Mammary epithelial cell (primary cell): Measurements from ENCODE around the gene GEN1.

Experiments
- EZH2 ChIP-seq: IDR thresholded peaks from 2 replicates; pipeline ENCODE4 v1.6.1; 2012; ENCODE audit warnings: low read length, inconsistent platforms, borderline replicate concordance
- TF ChIP-seq, protein P1 (sequence below), 2 donors: IDR thresholded peaks in 1 of 2; conservative IDR thresholded peaks in 1 of 2; 2 replicates each; pipeline ENCODE4 v1.5.1; 2011 to 2012; ENCODE audit warnings: inconsistent platforms in 2 of 2, low read length in 2 of 2, mild to moderate bottlenecking in 2 of 2, control low read depth in 1 of 2, low read depth in 1 of 2; ENCODE audit not compliant: insufficient read depth in 1 of 2; ENCODE audit errors: extremely low read depth in 1 of 2

- TF ChIP-seq, protein P1, sequence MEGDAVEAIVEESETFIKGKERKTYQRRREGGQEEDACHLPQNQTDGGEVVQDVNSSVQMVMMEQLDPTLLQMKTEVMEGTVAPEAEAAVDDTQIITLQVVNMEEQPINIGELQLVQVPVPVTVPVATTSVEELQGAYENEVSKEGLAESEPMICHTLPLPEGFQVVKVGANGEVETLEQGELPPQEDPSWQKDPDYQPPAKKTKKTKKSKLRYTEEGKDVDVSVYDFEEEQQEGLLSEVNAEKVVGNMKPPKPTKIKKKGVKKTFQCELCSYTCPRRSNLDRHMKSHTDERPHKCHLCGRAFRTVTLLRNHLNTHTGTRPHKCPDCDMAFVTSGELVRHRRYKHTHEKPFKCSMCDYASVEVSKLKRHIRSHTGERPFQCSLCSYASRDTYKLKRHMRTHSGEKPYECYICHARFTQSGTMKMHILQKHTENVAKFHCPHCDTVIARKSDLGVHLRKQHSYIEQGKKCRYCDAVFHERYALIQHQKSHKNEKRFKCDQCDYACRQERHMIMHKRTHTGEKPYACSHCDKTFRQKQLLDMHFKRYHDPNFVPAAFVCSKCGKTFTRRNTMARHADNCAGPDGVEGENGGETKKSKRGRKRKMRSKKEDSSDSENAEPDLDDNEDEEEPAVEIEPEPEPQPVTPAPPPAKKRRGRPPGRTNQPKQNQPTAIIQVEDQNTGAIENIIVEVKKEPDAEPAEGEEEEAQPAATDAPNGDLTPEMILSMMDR (conservative IDR thresholded peaks at IDR 0.05 in 1 of 2, IDR thresholded peaks at IDR 0.05 in 1 of 2; ENCODE audit: extremely low read depth in 1 of 2, insufficient read depth in 1 of 2, low read depth in 1 of 2, low read length in 2 of 2): no peak
- TF ChIP-seq EZH2: no peak
Measured at GRCh38 chr2:17805166-17805565, 51.2 kb downstream of the GEN1 start.
